Mammary epithelial cell (primary cell): ENCODE results near the gene DTNBP1.

ENCODE experiments used
- CTCF ChIP-seq, 2 donors: IDR thresholded peaks in 1 of 2; conservative IDR thresholded peaks in 1 of 2; 2 replicates each; pipeline ENCODE4 v1.5.1; 2011 to 2012; ENCODE audit warnings: inconsistent platforms in 2 of 2, low read length in 2 of 2, mild to moderate bottlenecking in 2 of 2, control low read depth in 1 of 2, low read depth in 1 of 2; ENCODE audit not compliant: insufficient read depth in 1 of 2; ENCODE audit errors: extremely low read depth in 1 of 2
- EZH2 ChIP-seq: IDR thresholded peaks from 2 replicates; pipeline ENCODE4 v1.6.1; 2012; ENCODE audit warnings: low read length, inconsistent platforms, borderline replicate concordance

GRCh38 chr6:15629487-15629886, 33.3 kb downstream of the DTNBP1 start:
- no peak for TF ChIP-seq CTCF (conservative IDR thresholded peaks at IDR 0.05 in 1 of 2, IDR thresholded peaks at IDR 0.05 in 1 of 2; ENCODE audit: extremely low read depth in 1 of 2, insufficient read depth in 1 of 2, low read depth in 1 of 2, low read length in 2 of 2)
- TF ChIP-seq EZH2, result no peak
